Sigmoid colon (tissue), 7 donors: Measurements from ENCODE around the gene ROPN1L. TPM values are rescaled to one million over a fixed set of nuclear protein-coding genes. Genes with fewer than 3 reads are reported as not detected.

Experiments
- DNase-seq: peaks from one replicate; pipeline ENCODE4 v3.0.0-alpha.2; 2019
- H3K27ac ChIP-seq, 4 donors: fragments of 200-600 bp; sonication (generic); one replicate each; pipeline ENCODE4 v1.5.1; 2016 to 2019; ENCODE audit warnings: mild to moderate bottlenecking in 1 of 4
- H3K27me3 ChIP-seq, 3 donors: fragments of 200-600 bp; sonication (generic); one replicate each; pipeline ENCODE4 v1.5.1; 2019; ENCODE audit warnings: mild to moderate bottlenecking in 1 of 3
- H3K36me3 ChIP-seq, 4 donors: fragments of 200-600 bp; sonication (generic); one replicate each; pipeline ENCODE4 v1.5.1; 2016 to 2019
- H3K4me1 ChIP-seq, 4 donors: fragments of 200-600 bp; sonication (generic); one replicate each; pipeline ENCODE4 v1.5.1; 2017 to 2019
- H3K4me3 ChIP-seq, 4 donors: fragments of 200-600 bp; sonication (generic); one replicate each; pipeline ENCODE4 v1.5.1; 2017 to 2019; ENCODE audit warnings: mild to moderate bottlenecking in 2 of 4, moderate library complexity in 1 of 4
- H3K9me3 ChIP-seq, 4 donors: fragments of 200-600 bp in 3 of 4; sonication (generic) in 3 of 4; one replicate each; pipeline versions ENCODE4 v1.5.1 to v1.6.1; 2013 to 2019
- EP300 ChIP-seq, 4 donors: sonication (generic); formaldehyde crosslinking; IDR thresholded peaks; one replicate each; pipeline ENCODE4 v1.6.1; 2017; ENCODE audit warnings: antibody characterized with exemption in 4 of 4
- POLR2A ChIP-seq, 2 donors: fragments of 450-650 bp; IDR thresholded peaks; one replicate each; pipeline ENCODE4 v1.6.1; 2016; ENCODE audit warnings: antibody characterized with exemption in 2 of 2, mild to moderate bottlenecking in 2 of 2, moderate library complexity in 2 of 2
- POLR2AphosphoS5 ChIP-seq, 4 donors: sonication (generic); formaldehyde crosslinking; IDR thresholded peaks; one replicate each; pipeline ENCODE4 v1.6.1; 2017; ENCODE audit warnings: antibody characterized with exemption in 4 of 4
- WGBS, 2 donors: extraction: QIAGEN DNeasy Blood & Tissue Kit; methylation state at CpG; one replicate each; pipeline ENCODE4 v1.1.7; 2013; 5-methylcytosine and 5-hydroxymethylcytosine counted together
- intact Hi-C: fragments of 100-400 bp; cut with DNase I; formaldehyde crosslinking; loops from one replicate; pipeline ENCODE4 v1.15.1; 2023
- polyA plus RNA-seq, 3 donors: library from polyadenylated mRNA; stranded (reverse); fragments of 200-250 nt; gene quantifications; one replicate each; pipeline ENCODE4 v1.2.3, GENCODE V29; 2013
- total RNA-seq, 4 donors: library from RNA; depleted of rRNA; stranded (reverse); fragments of >200 nt; gene quantifications; one replicate each; pipeline ENCODE4 v1.1.0, GENCODE V29; 2016
- TF ChIP-seq, protein P1 (sequence below), 4 experiments: fragments of 450-650 bp in 3 of 4; fragments of 200-600 bp in 1 of 4; IDR thresholded peaks; one replicate each; pipeline ENCODE4 v1.5.1; 2016 to 2019; ENCODE audit warnings: antibody characterized with exemption in 4 of 4, mild to moderate bottlenecking in 3 of 4, moderate library complexity in 2 of 4
- donor health status: healthy with polysubstance abuse.
- donor health status: Bipolar disorder and iron deficiency.
- donor health status: healthy.

ROPN1L gene
- total and polyA plus RNA-seq, 7 donors, result 0.35 to 2.4 (median 1.3) TPM; not detected in 3

GRCh38 chr5:10466446-10467073 lies 24.9 kb downstream of the ROPN1L start:
- H3K4me1 ChIP-seq, result no peaks in the 10 kb centered on the region
- no peaks in the 10 kb centered on the region for H3K36me3 ChIP-seq
- 84 to 90% methylated on average over 17 of the region's 17 CpGs for whole genome bisulfite sequencing, 2 donors
- H3K27me3 ChIP-seq, result peaks cover 0 to 6% (median 0%) of the 10 kb centered on the region in 3 donors
- intact Hi-C loops, result no loop called here
- TF ChIP-seq POLR2AphosphoS5 (IDR thresholded peaks at IDR 0.05), result no peak
- TF ChIP-seq, protein P1, sequence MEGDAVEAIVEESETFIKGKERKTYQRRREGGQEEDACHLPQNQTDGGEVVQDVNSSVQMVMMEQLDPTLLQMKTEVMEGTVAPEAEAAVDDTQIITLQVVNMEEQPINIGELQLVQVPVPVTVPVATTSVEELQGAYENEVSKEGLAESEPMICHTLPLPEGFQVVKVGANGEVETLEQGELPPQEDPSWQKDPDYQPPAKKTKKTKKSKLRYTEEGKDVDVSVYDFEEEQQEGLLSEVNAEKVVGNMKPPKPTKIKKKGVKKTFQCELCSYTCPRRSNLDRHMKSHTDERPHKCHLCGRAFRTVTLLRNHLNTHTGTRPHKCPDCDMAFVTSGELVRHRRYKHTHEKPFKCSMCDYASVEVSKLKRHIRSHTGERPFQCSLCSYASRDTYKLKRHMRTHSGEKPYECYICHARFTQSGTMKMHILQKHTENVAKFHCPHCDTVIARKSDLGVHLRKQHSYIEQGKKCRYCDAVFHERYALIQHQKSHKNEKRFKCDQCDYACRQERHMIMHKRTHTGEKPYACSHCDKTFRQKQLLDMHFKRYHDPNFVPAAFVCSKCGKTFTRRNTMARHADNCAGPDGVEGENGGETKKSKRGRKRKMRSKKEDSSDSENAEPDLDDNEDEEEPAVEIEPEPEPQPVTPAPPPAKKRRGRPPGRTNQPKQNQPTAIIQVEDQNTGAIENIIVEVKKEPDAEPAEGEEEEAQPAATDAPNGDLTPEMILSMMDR (IDR thresholded peaks at IDR 0.05), result no peak
- no peak for TF ChIP-seq POLR2A (IDR thresholded peaks at IDR 0.05)
- no peak for TF ChIP-seq EP300 (IDR thresholded peaks at IDR 0.05)
- H3K4me3 ChIP-seq, result no peak overlapping the region
- H3K27ac ChIP-seq, result no peak overlapping the region
- DNase-seq, result no peak
- no peaks in the 10 kb centered on the region for H3K9me3 ChIP-seq

- WGBS, 2 donors, result 66 to 81% methylated on average over 21 of the region's 21 CpGs
- H3K36me3 ChIP-seq, result no peaks in the 10 kb centered on the region
- peaks cover 0 to 6% (median 0%) of the 10 kb centered on the region in 3 donors for H3K27me3 ChIP-seq
- no peaks in the 10 kb centered on the region for H3K4me1 ChIP-seq
- intact Hi-C loops, result no loop called here
- no peak overlapping the region for H3K27ac ChIP-seq
- no peaks in the 10 kb centered on the region for H3K9me3 ChIP-seq
- TF ChIP-seq EP300 (IDR thresholded peaks at IDR 0.05) (no peak), POLR2A (IDR thresholded peaks at IDR 0.05) (no peak), POLR2AphosphoS5 (IDR thresholded peaks at IDR 0.05) (no peak)
- TF ChIP-seq, protein P1 (IDR thresholded peaks at IDR 0.05), result no peak
- DNase-seq, result no peak
- H3K4me3 ChIP-seq, result no peak overlapping the region
Observed at GRCh38 chr5:10467281-10468198, 25.9 kb downstream of the ROPN1L start.

GRCh38 chr5:10468256-10468655 lies 26.6 kb downstream of the ROPN1L start:
- Histone ChIP-seq H3K36me3 (no peaks in the 10 kb centered on the region), H3K27me3 (peaks cover 0 to 5% (median 0%) of the 10 kb centered on the region in 3 donors), H3K4me1 (no peaks in the 10 kb centered on the region), H3K4me3 (no peak overlapping the region), H3K9me3 (no peaks in the 10 kb centered on the region), H3K27ac (no peak overlapping the region)
- DNase-seq, result no peak
- WGBS, 2 donors, result 71 to 86% methylated on average over 2 of the region's 2 CpGs
- TF ChIP-seq POLR2A (IDR thresholded peaks at IDR 0.05) (no peak), POLR2AphosphoS5 (IDR thresholded peaks at IDR 0.05) (no peak), EP300 (IDR thresholded peaks at IDR 0.05) (no peak)
- TF ChIP-seq, protein P1 (IDR thresholded peaks at IDR 0.05), result no peak
- intact Hi-C loops, result no loop called here

DNA sequence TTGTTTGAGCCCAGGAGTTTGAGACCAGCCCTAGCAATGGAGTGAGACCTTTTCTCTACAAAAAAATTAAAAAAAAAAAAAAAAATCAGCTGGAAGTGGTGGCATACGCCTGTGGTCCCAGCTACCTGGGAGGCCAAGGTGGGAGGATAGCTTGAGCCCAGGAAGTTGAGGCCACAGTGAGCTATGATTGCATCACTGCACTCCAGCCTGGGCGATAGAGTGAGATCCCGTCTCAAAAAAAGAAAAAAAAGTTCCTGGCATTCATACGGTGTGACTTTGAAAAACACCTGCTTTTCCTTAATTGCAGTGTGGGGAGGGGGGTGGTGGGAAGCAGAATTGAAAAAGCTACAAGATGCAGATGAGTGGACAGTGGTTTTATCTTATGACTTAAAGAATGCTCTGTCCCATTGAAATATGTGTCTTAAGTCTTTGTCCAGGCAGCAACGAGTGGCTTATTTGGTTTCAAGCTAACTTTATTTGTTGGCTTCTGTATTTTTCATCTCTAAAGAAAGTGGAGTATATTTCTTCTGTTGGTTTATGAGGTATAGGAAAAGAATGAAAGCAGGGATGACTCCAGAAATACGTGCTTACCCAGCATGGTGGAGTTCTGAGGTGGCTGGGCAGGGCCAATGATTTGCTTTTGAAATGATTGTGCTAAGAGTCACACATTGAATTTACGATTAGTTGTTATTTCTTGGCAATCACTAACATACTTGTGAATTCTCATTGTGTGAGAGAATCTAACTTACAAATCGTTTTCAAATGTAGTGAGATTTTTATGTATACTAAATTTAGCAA lies 27.8 kb downstream of the ROPN1L start:
- H3K9me3 ChIP-seq, result no peaks in the 10 kb centered on the region
- no peaks in the 10 kb centered on the region for H3K4me1 ChIP-seq
- H3K27me3 ChIP-seq, result no peaks in the 10 kb centered on the region
- 74 to 78% methylated on average over 8 of the region's 8 CpGs for WGBS, 2 donors
- H3K4me3 ChIP-seq, result no peak overlapping the region
- TF ChIP-seq EP300 (IDR thresholded peaks at IDR 0.05), result no peak
- TF ChIP-seq POLR2A (IDR thresholded peaks at IDR 0.05), result no peak
- TF ChIP-seq, protein P1 (IDR thresholded peaks at IDR 0.05), result no peak
- no peak for TF ChIP-seq POLR2AphosphoS5 (IDR thresholded peaks at IDR 0.05)
- no peak overlapping the region for H3K27ac ChIP-seq
- no peaks in the 10 kb centered on the region for H3K36me3 ChIP-seq
- intact Hi-C loops, result no loop called here
- DNase-seq, result no peak
